Karpas-422 (cell line): ENCODE measurements around the gene DUSP15. TPM values are rescaled to one million over a fixed set of nuclear protein-coding genes. Genes with fewer than 3 reads are reported as not detected.
"Not testable (repeated sequence)": the region's sequence is repeated elsewhere in the genome, so short reads cannot be mapped to it uniquely, and the experiment has no call there.

Source experiments
- DNase-seq: peaks from one replicate; pipeline ENCODE4 v3.0.0-alpha.2; 2015
- H2AFZ ChIP-seq: fragments of 200-600 bp; sonication (generic); 2 replicates; pipeline ENCODE4 v1.6.1; 2014; ENCODE audit warnings: antibody characterized with exemption, low read length, mixed read lengths
- H3K27ac ChIP-seq: fragments of 200-600 bp; sonication (generic); 2 replicates; pipeline ENCODE4 v1.5.1; 2014; ENCODE audit warnings: mild to moderate bottlenecking, low read length, moderate library complexity
- H3K27me3 ChIP-seq: fragments of 200-600 bp; sonication (generic); 2 replicates; pipeline ENCODE4 v1.6.1; 2014; ENCODE audit warnings: low read length, mixed read lengths
- H3K36me3 ChIP-seq: fragments of 200-600 bp; sonication (generic); 2 replicates; pipeline ENCODE4 v1.6.1; 2014; ENCODE audit warnings: low read length, mixed read lengths; ENCODE audit not compliant: insufficient read depth
- H3K4me1 ChIP-seq: fragments of 200-600 bp; sonication (generic); 2 replicates; pipeline ENCODE4 v1.6.1; 2014; ENCODE audit warnings: mild to moderate bottlenecking, low read length, mixed read lengths
- H3K4me2 ChIP-seq: fragments of 200-600 bp; sonication (generic); 2 replicates; pipeline ENCODE4 v1.6.1; 2014; ENCODE audit warnings: low read length, low read depth, mild to moderate bottlenecking; ENCODE audit not compliant: poor library complexity, severe bottlenecking
- H3K4me3 ChIP-seq: fragments of 200-600 bp; sonication (generic); 2 replicates; pipeline ENCODE4 v1.5.1; 2014; ENCODE audit warnings: mild to moderate bottlenecking, antibody characterized with exemption, low read length, mixed read lengths
- H3K79me2 ChIP-seq: fragments of 200-600 bp; sonication (generic); 2 replicates; pipeline ENCODE4 v1.6.1; 2014; ENCODE audit warnings: mild to moderate bottlenecking, low read length, mixed read lengths
- H3K9ac ChIP-seq: fragments of 200-600 bp; sonication (generic); 2 replicates; pipeline ENCODE4 v1.6.0; 2014; ENCODE audit warnings: low read length
- H3K9me2 ChIP-seq: fragments of 200-600 bp; sonication (generic), shearing (Covaris generic); replicated peaks from 2 replicates; pipeline ENCODE4 v1.6.0; 2014; ENCODE audit warnings: mild to moderate bottlenecking, low read length, moderate library complexity; ENCODE audit not compliant: insufficient read depth
- H3K9me3 ChIP-seq: fragments of 300-700, 200-600 bp; sonication (generic); 2 replicates; pipeline ENCODE4 v1.6.1; 2014; ENCODE audit warnings: low read length, mixed read lengths
- H4K20me1 ChIP-seq: fragments of 200-600 bp; sonication (generic); 2 replicates; pipeline ENCODE4 v1.6.1; 2014; ENCODE audit warnings: mild to moderate bottlenecking, antibody characterized with exemption, low read length, low read depth; ENCODE audit not compliant: insufficient read depth
- small RNA-seq: library from RNA; depleted of rRNA; stranded (forward); fragments of <200 nt; gene quantifications from one replicate; pipeline ENCODE3, GENCODE V24; 2014
- total RNA-seq: library from RNA; depleted of rRNA; stranded (reverse); fragments of >200 nt; shearing (Covaris generic); gene quantifications from 2 replicates; pipeline ENCODE4 v1.2.3, GENCODE V29; 2014; ENCODE audit warnings: low replicate concordance; rRNA removed

The DUSP15 gene
- total RNA-seq, 1 experiment from 2014 or later, result not detected

- Histone ChIP-seq H3K36me3 (no peaks in the 10 kb centered on the region), H3K4me1 (peaks cover 2% of the 10 kb centered on the region; the same call in 1 of the 2 replicates), H4K20me1 (no peaks in the 10 kb centered on the region), H3K79me2 (no peaks in the 10 kb centered on the region), H3K4me3 (no peak overlapping the region), H3K9me3 (no peaks in the 10 kb centered on the region), H3K9ac (no peak overlapping the region), H2AFZ (no peak overlapping the region), H3K27ac (no peak overlapping the region), H3K27me3 (no peaks in the 10 kb centered on the region), H3K4me2 (no peak overlapping the region), H3K9me2 (no peaks in the 10 kb centered on the region)
- no peak for DNase-seq
These were observed 54.7 kb downstream of the DUSP15 start for GRCh38 chr20:31815408-31816188.

GRCh38 chr20:31814142-31814541 lies 56.2 kb downstream of the DUSP15 start:
- H3K4me1 ChIP-seq, H3K36me3 ChIP-seq, H3K9ac ChIP-seq, H3K4me3 ChIP-seq, H3K79me2 ChIP-seq, H3K4me2 ChIP-seq, DNase-seq, H4K20me1 ChIP-seq, H3K27me3 ChIP-seq, H3K9me2 ChIP-seq, H2AFZ ChIP-seq, H3K27ac ChIP-seq, H3K9me3 ChIP-seq: not testable (repeated sequence)

- no peak overlapping the region for H3K27ac ChIP-seq
- no peaks in the 10 kb centered on the region for H3K27me3 ChIP-seq
- no peaks in the 10 kb centered on the region for H3K9me2 ChIP-seq
- no peak overlapping the region for H3K9ac ChIP-seq
- no peaks in the 10 kb centered on the region for H3K9me3 ChIP-seq
- H3K4me2 ChIP-seq, result no peak overlapping the region
- no peaks in the 10 kb centered on the region; the same call in 1 of the 2 replicates for H3K36me3 ChIP-seq
- H3K4me1 ChIP-seq, result peaks cover 2% of the 10 kb centered on the region; the same call in 1 of the 2 replicates
- H4K20me1 ChIP-seq, result no peaks in the 10 kb centered on the region
- no peaks in the 10 kb centered on the region for H3K79me2 ChIP-seq
- no peak for DNase-seq
- H2AFZ ChIP-seq, result no peak overlapping the region
- no peak overlapping the region for H3K4me3 ChIP-seq
These were observed 56.7 kb downstream of the DUSP15 start for GRCh38 chr20:31813611-31814010.

GRCh38 chr20:31811796-31812728 lies 58.3 kb downstream of the DUSP15 start:
- H2AFZ ChIP-seq, result no peak overlapping the region
- no peaks in the 10 kb centered on the region for H3K9me3 ChIP-seq
- H3K9ac ChIP-seq, result no peak overlapping the region
- H3K79me2 ChIP-seq, result no peaks in the 10 kb centered on the region
- H4K20me1 ChIP-seq, result no peaks in the 10 kb centered on the region
- H3K4me2 ChIP-seq, result no peak overlapping the region
- H3K27ac ChIP-seq, result no peak overlapping the region
- no peak for DNase-seq
- H3K4me1 ChIP-seq, result no peaks in the 10 kb centered on the region
- H3K27me3 ChIP-seq, result no peaks in the 10 kb centered on the region
- no peak overlapping the region for H3K4me3 ChIP-seq
- peaks cover 3% of the 10 kb centered on the region; the same call in 1 of the 2 replicates for H3K36me3 ChIP-seq
- no peaks in the 10 kb centered on the region for H3K9me2 ChIP-seq

DNA sequence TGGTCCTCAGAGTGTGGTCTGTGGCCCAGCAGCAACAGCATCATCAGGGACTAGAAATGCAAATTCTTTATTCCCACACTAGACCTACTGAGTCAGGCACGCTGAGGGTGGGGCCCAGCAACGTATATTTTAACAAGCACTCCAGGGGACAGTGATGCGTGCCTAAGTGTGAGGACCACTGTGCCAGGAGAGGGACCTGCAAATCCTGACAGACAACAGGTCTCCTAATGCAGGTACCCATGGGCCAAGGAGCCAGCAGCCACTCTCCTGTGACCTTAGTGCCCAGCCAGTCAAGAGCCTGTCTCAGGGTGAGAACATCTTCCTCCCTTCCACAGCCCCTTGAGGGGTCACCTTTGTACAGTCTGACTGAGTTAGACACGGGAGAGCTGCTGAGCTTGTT lies 59.1 kb downstream of the DUSP15 start:
- Histone ChIP-seq H3K27me3 (no peaks in the 10 kb centered on the region), H3K4me3 (no peak overlapping the region), H3K27ac (no peak overlapping the region), H3K9ac (no peak overlapping the region), H3K79me2 (no peaks in the 10 kb centered on the region), H3K9me2 (no peaks in the 10 kb centered on the region), H3K4me1 (no peaks in the 10 kb centered on the region), H3K36me3 (peaks cover 10% of the 10 kb centered on the region; the same call in 1 of the 2 replicates), H3K4me2 (no peak overlapping the region), H3K9me3 (no peaks in the 10 kb centered on the region), H2AFZ (no peak overlapping the region), H4K20me1 (no peaks in the 10 kb centered on the region)
- no peak for DNase-seq

Small RNA genes within 50 kb of the gene (small RNA-seq; reads per million reads assigned to genes)
- not detected for gene RNU1-94P

Other genes starting within 250 kb of the DUSP15 start
- not detected in 2 replicates for gene COX4I2, start 232.6 kb downstream of the DUSP15 start, total RNA-seq
- 41.0 and 56.1 TPM in 2 replicates for gene BCL2L1, start 147.7 kb downstream of the DUSP15 start, total RNA-seq
- 54.0 and 55.5 TPM in 2 replicates for gene TPX2, start 131.2 kb downstream of the DUSP15 start, total RNA-seq
- gene MYLK2, start 51.2 kb downstream of the DUSP15 start, total RNA-seq, result 0.22 TPM in 2 replicates
- not detected in 2 replicates for gene FOXS1, start 24.9 kb downstream of the DUSP15 start, total RNA-seq
- not detected in 2 replicates for gene TTLL9, start 107 bp upstream of the DUSP15 start, total RNA-seq
- 5.7 and 10.7 TPM in 2 replicates for gene PDRG1, start 81.5 kb upstream of the DUSP15 start, total RNA-seq
- under 0.01 TPM in 1 of 2 replicates, not detected in the other for gene XKR7, start 97.6 kb upstream of the DUSP15 start, total RNA-seq
- 0.36 and 0.78 TPM in 2 replicates for gene CCM2L, start 139.9 kb upstream of the DUSP15 start, total RNA-seq
- 16.9 and 22.5 TPM in 2 replicates for gene HCK, start 181.7 kb upstream of the DUSP15 start, total RNA-seq
- 22.5 and 25.0 TPM in 2 replicates for gene TM9SF4, start 239.2 kb upstream of the DUSP15 start, total RNA-seq